ENCODE data around the gene PLEKHM2.
"Not testable (repeated sequence)": the region's sequence is repeated elsewhere in the genome, so short reads cannot be mapped to it uniquely, and the experiment has no call there.

Gene PLEKHM2

DNA sequence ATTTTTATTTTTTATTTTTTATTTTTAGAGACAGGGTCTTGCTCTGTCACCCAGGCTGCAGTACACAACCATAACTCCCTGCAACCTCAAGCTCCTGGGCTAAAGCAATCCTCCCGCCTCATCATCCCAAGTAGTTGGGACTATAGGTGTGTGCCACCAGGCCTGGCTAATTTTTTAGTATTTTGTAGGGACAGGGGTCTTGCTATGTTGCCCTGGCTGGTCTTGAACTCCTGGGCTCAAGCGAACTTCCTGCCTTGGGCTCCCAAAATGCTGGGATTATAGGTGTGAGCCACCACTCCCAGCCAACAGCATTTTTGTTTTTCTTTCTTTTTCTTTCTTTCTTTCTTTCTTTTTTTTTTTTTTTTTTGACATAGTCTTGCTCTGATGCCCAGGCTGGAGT is 14.1 kb downstream of the PLEKHM2 start:
- Histone ChIP-seq H3K36me3 (ENCODE audit: control insufficient read depth, insufficient read depth, low read length) (no peaks in the 10 kb centered on the region), H3K9me3 (ENCODE audit: control insufficient read depth, low read length) (no peaks in the 10 kb centered on the region), H3K27ac (ENCODE audit: insufficient read depth, low read length, poor library complexity, severe bottlenecking) (no peak overlapping the region), H3K4me3 (ENCODE audit: insufficient read depth, low read depth, low read length, poor library complexity, severe bottlenecking) (no peak overlapping the region), H3K4me1 (ENCODE audit: control insufficient read depth, insufficient read depth, low read length, poor library complexity, severe bottlenecking) (peaks cover 19% of the 10 kb centered on the region), H3K27me3 (replicated peaks; ENCODE audit: control insufficient read depth, insufficient read depth, low read length, poor library complexity, severe bottlenecking) (no peaks in the 10 kb centered on the region)
- no peak for DNase-seq

DNA sequence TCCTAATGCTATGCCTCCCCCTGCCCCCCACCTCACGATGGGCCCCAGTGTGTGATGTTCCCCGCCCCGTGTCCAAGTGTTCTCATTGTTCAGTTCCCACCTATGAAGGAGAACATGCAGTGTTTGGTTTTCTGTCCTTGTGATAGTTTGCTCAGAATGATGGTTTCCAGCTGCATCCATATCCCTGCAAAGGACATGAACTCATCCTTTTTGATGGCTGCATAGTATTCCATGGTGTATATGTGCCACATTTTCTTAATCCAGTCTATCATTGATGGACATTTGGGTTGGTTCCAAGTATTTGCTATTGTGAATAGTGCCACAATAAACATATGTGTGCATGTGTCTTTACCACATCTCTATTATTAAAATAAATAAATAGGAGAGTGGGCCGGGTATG is 15.2 kb downstream of the PLEKHM2 start:
- H3K36me3 ChIP-seq (ENCODE audit: control insufficient read depth, insufficient read depth, low read length); H3K27me3 ChIP-seq (replicated peaks; ENCODE audit: control insufficient read depth, insufficient read depth, low read length, poor library complexity, severe bottlenecking); H3K27ac ChIP-seq (ENCODE audit: insufficient read depth, low read length, poor library complexity, severe bottlenecking); DNase-seq; H3K9me3 ChIP-seq (ENCODE audit: control insufficient read depth, low read length); H3K4me3 ChIP-seq (ENCODE audit: insufficient read depth, low read depth, low read length, poor library complexity, severe bottlenecking): not testable (repeated sequence)
- H3K4me1 ChIP-seq (ENCODE audit: control insufficient read depth, insufficient read depth, low read length, poor library complexity, severe bottlenecking): peaks cover 19% of the 10 kb centered on the region

DNA sequence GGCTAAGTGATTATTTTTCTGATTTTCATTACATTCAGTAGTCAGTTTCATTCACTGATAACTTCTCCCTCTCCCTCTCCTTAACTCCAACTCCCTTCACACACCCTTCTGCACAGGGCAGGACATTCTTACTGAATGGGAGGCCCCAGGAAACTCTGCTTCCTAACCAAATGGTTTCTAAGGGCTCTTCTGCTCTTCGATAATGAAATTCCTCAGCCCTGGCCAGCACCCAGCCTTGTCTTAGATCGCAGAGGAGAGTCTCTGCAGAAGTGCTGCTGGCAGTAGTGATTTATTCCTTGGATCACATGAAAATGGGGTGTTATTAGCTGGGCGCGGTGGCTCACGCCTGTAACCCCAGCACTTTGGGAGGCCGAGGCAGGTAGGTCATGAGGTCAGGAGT is 16.4 kb downstream of the PLEKHM2 start:
- DNase-seq: no peak
- Histone ChIP-seq H3K9me3 (ENCODE audit: control insufficient read depth, low read length) (no peaks in the 10 kb centered on the region), H3K4me1 (ENCODE audit: control insufficient read depth, insufficient read depth, low read length, poor library complexity, severe bottlenecking) (peaks cover 19% of the 10 kb centered on the region), H3K36me3 (ENCODE audit: control insufficient read depth, insufficient read depth, low read length) (peaks cover 3% of the 10 kb centered on the region), H3K27ac (ENCODE audit: insufficient read depth, low read length, poor library complexity, severe bottlenecking) (no peak overlapping the region), H3K27me3 (replicated peaks; ENCODE audit: control insufficient read depth, insufficient read depth, low read length, poor library complexity, severe bottlenecking) (no peaks in the 10 kb centered on the region), H3K4me3 (ENCODE audit: insufficient read depth, low read depth, low read length, poor library complexity, severe bottlenecking) (no peak overlapping the region)

DNA sequence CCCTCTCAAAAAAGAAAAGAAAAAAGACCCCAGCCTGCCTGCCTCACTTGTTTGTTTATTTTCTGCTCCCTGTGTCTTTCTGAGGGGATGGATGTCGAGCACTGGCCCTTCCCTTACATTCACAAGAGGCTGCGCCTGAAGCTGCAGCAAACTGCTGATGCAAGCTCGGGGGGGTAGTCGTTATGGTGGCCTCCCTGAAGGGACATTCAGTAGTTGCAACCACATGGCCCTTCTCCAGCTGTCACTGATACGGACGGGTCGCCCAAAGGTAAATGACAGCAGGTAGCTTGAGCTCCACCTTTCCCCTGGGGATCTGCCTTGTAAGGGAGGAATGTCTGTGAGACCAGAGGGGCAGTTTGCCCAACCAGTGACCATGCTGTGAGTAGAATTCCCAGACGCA is 17.7 kb downstream of the PLEKHM2 start:
- no peak for DNase-seq
- no peaks in the 10 kb centered on the region for H3K9me3 ChIP-seq (ENCODE audit: control insufficient read depth, low read length)
- no peaks in the 10 kb centered on the region for H3K27me3 ChIP-seq (replicated peaks; ENCODE audit: control insufficient read depth, insufficient read depth, low read length, poor library complexity, severe bottlenecking)
- H3K4me1 ChIP-seq (ENCODE audit: control insufficient read depth, insufficient read depth, low read length, poor library complexity, severe bottlenecking): peaks cover 11% of the 10 kb centered on the region
- peaks cover 3% of the 10 kb centered on the region for H3K36me3 ChIP-seq (ENCODE audit: control insufficient read depth, insufficient read depth, low read length)
- no peak overlapping the region for H3K4me3 ChIP-seq (ENCODE audit: insufficient read depth, low read depth, low read length, poor library complexity, severe bottlenecking)
- H3K27ac ChIP-seq (ENCODE audit: insufficient read depth, low read length, poor library complexity, severe bottlenecking): no peak overlapping the region

DNA sequence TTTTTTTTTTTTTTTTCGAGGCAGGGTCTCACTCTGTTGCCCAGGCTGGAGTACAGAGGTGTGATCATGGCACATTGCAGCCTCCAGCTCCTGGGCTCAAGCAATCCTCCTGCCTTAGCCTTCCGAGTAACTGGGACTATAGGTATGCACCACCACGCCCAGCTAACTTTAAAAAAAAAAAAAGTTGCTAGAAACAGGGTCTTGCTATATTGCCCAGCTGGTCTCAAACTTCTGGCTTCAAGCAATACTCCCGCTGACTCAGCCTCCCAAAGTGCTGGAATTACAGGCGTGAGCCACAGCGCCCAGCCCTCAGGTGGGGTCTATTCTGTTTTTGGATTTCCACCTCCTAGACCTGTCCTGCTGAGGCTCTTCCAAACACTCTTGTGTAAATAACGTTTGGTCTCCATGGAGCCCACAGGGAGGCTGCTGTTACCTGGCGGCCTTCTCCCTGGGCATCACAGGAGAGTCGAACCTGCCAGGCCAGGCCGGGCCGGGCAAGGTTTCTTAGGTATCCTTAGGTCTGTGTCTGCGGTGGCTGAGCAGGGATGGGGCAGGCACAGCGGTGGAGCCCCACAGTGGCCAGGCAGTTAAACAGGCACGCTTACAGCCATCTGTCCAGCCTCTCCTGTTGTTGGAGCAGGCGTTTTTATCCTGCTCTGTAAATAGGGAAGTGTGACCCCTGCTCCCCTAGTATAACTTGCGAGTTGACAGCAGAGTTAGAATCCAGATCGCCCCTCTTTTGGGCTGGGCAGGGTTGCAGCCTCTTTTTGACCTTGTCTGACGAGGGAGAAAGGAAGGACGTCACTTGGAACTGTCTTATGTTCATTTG is 18.8 kb downstream of the PLEKHM2 start:
- Histone ChIP-seq H3K4me3 (ENCODE audit: insufficient read depth, low read depth, low read length, poor library complexity, severe bottlenecking) (no peak overlapping the region), H3K4me1 (ENCODE audit: control insufficient read depth, insufficient read depth, low read length, poor library complexity, severe bottlenecking) (no peaks in the 10 kb centered on the region), H3K9me3 (ENCODE audit: control insufficient read depth, low read length) (no peaks in the 10 kb centered on the region), H3K27ac (ENCODE audit: insufficient read depth, low read length, poor library complexity, severe bottlenecking) (no peak overlapping the region), H3K36me3 (ENCODE audit: control insufficient read depth, insufficient read depth, low read length) (peaks cover 3% of the 10 kb centered on the region), H3K27me3 (replicated peaks; ENCODE audit: control insufficient read depth, insufficient read depth, low read length, poor library complexity, severe bottlenecking) (no peaks in the 10 kb centered on the region)
- no peak for DNase-seq

DNA sequence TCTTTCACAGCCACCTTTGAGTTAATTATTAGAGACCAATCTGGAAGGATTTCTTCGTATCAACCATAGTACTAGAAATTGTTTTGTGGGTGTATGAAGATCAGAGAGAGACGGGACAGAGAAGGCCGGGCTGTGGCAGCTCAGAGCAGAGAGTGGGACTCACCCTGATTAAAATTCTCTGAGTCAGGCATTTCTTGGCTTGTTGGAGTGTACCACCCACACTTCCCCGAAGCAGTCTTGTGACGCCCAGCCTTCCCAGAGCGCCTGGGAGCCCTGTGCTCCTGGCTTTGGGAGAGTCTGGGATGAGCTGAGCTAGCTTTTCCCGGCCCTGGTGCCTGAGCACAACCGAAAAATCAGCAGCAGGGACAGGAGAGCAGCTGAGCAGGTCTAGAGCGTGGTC is 19.4 kb downstream of the PLEKHM2 start:
- Histone ChIP-seq H3K9me3 (ENCODE audit: control insufficient read depth, low read length) (no peaks in the 10 kb centered on the region), H3K27ac (ENCODE audit: insufficient read depth, low read length, poor library complexity, severe bottlenecking) (no peak overlapping the region), H3K27me3 (replicated peaks; ENCODE audit: control insufficient read depth, insufficient read depth, low read length, poor library complexity, severe bottlenecking) (no peaks in the 10 kb centered on the region), H3K36me3 (ENCODE audit: control insufficient read depth, insufficient read depth, low read length) (peaks cover 3% of the 10 kb centered on the region), H3K4me3 (ENCODE audit: insufficient read depth, low read depth, low read length, poor library complexity, severe bottlenecking) (no peak overlapping the region), H3K4me1 (ENCODE audit: control insufficient read depth, insufficient read depth, low read length, poor library complexity, severe bottlenecking) (no peaks in the 10 kb centered on the region)
- no peak for DNase-seq

DNA sequence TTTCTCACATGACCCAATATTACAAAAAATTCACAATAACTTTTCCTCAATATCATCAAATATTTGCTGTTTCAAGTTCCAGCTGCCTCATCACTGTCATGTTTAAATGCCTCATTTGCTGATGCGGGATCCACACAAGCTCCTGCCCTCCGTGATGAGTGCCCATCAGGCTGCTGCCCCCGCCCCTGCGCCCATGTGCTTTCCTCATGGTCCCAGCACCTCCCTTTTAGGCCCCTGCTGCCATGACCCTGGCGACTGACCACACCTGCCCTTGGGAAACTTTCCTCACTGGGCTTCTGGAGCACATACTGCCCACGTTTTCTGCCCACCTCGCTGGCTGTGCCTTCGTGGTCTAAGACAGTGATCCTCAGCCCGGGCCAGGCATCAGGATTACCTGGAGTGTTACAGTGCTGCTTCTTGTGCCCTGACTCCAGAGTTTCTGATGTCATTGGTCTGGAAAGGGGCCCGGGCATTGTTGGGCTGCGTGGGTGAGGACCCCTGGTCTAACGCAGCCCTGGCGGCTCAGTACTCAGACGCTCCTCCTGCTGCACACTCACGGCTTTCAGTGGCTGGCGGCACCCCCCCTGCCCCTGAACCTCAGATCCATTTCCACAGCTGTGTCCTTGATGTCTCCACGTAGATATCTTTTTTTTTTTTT is 20.5 kb downstream of the PLEKHM2 start:
- H3K4me1 ChIP-seq (ENCODE audit: control insufficient read depth, insufficient read depth, low read length, poor library complexity, severe bottlenecking): no peaks in the 10 kb centered on the region
- peaks cover 3% of the 10 kb centered on the region for H3K36me3 ChIP-seq (ENCODE audit: control insufficient read depth, insufficient read depth, low read length)
- H3K27ac ChIP-seq (ENCODE audit: insufficient read depth, low read length, poor library complexity, severe bottlenecking): no peak overlapping the region
- H3K27me3 ChIP-seq (replicated peaks; ENCODE audit: control insufficient read depth, insufficient read depth, low read length, poor library complexity, severe bottlenecking): no peaks in the 10 kb centered on the region
- H3K4me3 ChIP-seq (ENCODE audit: insufficient read depth, low read depth, low read length, poor library complexity, severe bottlenecking): no peak overlapping the region
- no peaks in the 10 kb centered on the region for H3K9me3 ChIP-seq (ENCODE audit: control insufficient read depth, low read length)
- DNase-seq: no peak

DNA sequence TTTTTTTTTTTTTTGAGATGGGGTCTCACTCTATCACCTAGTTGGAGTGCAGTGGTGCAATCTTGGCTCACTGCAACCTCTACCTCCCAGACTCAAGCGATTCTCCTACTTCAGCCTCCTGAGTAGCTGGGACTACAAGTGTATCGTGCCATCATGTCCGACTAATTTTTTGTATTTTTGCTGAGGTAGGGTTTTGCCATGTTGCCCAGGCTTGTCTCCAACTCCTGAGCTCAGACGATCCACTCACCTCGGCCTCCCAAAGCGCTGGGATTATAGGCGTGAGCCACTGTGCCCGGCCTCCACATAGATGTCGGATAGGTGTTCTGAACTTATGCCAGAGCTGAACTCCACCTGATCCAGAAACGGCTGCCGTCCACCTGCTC is 21.1 kb downstream of the PLEKHM2 start:
- no peak overlapping the region for H3K27ac ChIP-seq (ENCODE audit: insufficient read depth, low read length, poor library complexity, severe bottlenecking)
- H3K36me3 ChIP-seq (ENCODE audit: control insufficient read depth, insufficient read depth, low read length): peaks cover 3% of the 10 kb centered on the region
- DNase-seq: no peak
- H3K4me3 ChIP-seq (ENCODE audit: insufficient read depth, low read depth, low read length, poor library complexity, severe bottlenecking): no peak overlapping the region
- H3K4me1 ChIP-seq (ENCODE audit: control insufficient read depth, insufficient read depth, low read length, poor library complexity, severe bottlenecking): no peaks in the 10 kb centered on the region
- no peaks in the 10 kb centered on the region for H3K27me3 ChIP-seq (replicated peaks; ENCODE audit: control insufficient read depth, insufficient read depth, low read length, poor library complexity, severe bottlenecking)
- no peaks in the 10 kb centered on the region for H3K9me3 ChIP-seq (ENCODE audit: control insufficient read depth, low read length)

DNA sequence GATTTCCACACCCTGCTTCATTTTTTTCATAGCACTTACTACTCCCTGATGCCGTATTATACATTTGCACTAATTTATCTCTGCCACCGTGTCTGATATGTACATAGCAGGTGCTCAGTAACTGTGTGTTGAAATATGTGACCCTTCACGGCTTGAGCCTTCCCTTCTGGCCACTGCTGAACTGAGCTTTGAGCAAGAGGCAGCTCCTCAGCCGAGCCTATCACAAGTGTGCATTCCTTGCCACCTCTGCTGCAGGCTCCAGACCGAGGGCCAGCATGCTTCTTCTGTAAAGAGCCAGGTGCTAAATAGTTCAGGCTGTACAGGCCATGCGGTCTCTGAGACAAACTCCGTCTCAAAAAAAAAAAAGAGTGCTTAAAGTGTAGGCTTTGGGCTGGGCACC is 22.6 kb downstream of the PLEKHM2 start:
- no peak overlapping the region for H3K4me3 ChIP-seq (ENCODE audit: insufficient read depth, low read depth, low read length, poor library complexity, severe bottlenecking)
- H3K27me3 ChIP-seq (replicated peaks; ENCODE audit: control insufficient read depth, insufficient read depth, low read length, poor library complexity, severe bottlenecking): no peaks in the 10 kb centered on the region
- H3K27ac ChIP-seq (ENCODE audit: insufficient read depth, low read length, poor library complexity, severe bottlenecking): no peak overlapping the region
- no peaks in the 10 kb centered on the region for H3K4me1 ChIP-seq (ENCODE audit: control insufficient read depth, insufficient read depth, low read length, poor library complexity, severe bottlenecking)
- H3K36me3 ChIP-seq (ENCODE audit: control insufficient read depth, insufficient read depth, low read length): peaks cover 3% of the 10 kb centered on the region
- H3K9me3 ChIP-seq (ENCODE audit: control insufficient read depth, low read length): no peaks in the 10 kb centered on the region
- DNase-seq: no peak

DNA sequence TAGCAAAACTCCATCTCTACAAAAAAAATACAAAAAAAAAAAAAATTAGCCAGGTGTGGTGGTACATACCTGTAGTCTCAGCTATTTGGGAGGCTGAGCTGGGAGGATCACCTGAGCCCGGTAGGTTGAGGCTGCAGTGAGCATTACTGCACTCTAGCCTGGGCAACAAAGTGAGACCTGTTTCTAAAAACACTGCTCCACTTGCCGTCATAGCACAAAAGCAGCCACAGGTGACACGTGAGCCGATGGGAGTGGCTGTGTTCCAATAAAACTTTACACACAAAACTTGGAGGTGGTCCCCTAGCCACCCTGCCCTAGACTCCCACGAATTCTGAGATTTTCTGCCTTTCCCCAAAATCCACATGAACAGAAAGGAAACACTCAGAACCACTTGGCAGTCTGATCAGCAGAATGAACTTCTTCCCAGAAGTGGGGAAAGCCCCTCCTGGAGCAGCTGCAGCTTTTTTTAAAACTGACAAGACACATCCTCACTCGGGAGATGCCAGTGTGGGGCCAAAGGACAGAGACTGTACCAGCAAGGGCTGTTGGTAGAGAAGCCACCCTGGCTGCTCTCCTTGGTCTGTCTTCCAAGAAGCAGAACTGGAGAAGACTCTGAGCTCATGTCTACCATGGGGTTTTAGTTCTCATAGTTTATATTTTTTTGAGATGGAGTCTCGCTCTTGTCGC is 23.3 kb downstream of the PLEKHM2 start:
- DNase-seq: no peak
- Histone ChIP-seq H3K4me1 (ENCODE audit: control insufficient read depth, insufficient read depth, low read length, poor library complexity, severe bottlenecking) (no peaks in the 10 kb centered on the region), H3K4me3 (ENCODE audit: insufficient read depth, low read depth, low read length, poor library complexity, severe bottlenecking) (no peak overlapping the region), H3K36me3 (ENCODE audit: control insufficient read depth, insufficient read depth, low read length) (peaks cover 3% of the 10 kb centered on the region), H3K27ac (ENCODE audit: insufficient read depth, low read length, poor library complexity, severe bottlenecking) (no peak overlapping the region), H3K9me3 (ENCODE audit: control insufficient read depth, low read length) (no peaks in the 10 kb centered on the region), H3K27me3 (replicated peaks; ENCODE audit: control insufficient read depth, insufficient read depth, low read length, poor library complexity, severe bottlenecking) (no peaks in the 10 kb centered on the region)

Data from effector memory CD4-positive, alpha-beta T cell (primary cell).